IMR-90 (cell line): Measurements from ENCODE around the gene CETN1. TPM values are rescaled to one million over a fixed set of nuclear protein-coding genes. Genes with fewer than 3 reads are reported as not detected.

Source experiments
- ATAC-seq: fragments of 200-7000 bp; cut with Tn5 transposase; 2 replicates; pipeline ENCODE4 v1.9.1; 2020; ENCODE audit warnings: low read depth, mild to moderate bottlenecking, moderate library complexity
- BruUV-seq: library from RNA; stranded (reverse); fragments of 400-500 nt; replicated peaks from 2 replicates; lab custom pipeline; 2021; lab: Mats Ljungman, UMichigan
- CTCF ChIA-PET: fragments of 300-600 bp; formaldehyde crosslinking; extraction: SDS; loops from one replicate; lab custom pipeline; 2021; ENCODE audit warnings: antibody characterized with exemption; lab: Yijun Ruan, JAX
- POLR2A ChIA-PET: fragments of 300-600 bp; sonication (Branson Sonifier 250); formaldehyde crosslinking; loops from one replicate; lab custom pipeline; 2022; ENCODE audit warnings: antibody characterized with exemption; ENCODE audit not compliant: unreplicated experiment; lab: Charles Lee
- DNase-seq: peaks from one replicate; pipeline ENCODE4 v3.0.0; 2013
- H2AFZ ChIP-seq: replicated peaks from 2 replicates; pipeline ENCODE3; 2013; ENCODE audit warnings: low read length, mild to moderate bottlenecking; ENCODE audit not compliant: poor library complexity
- H2AK5ac ChIP-seq: 2 replicates; pipeline ENCODE4 v1.6.1; 2013; ENCODE audit warnings: low read depth, low read length, inconsistent platforms
- H2AK9ac ChIP-seq: replicated peaks from 2 replicates; pipeline ENCODE3; 2013; ENCODE audit warnings: mild to moderate bottlenecking, low read depth, low read length, moderate library complexity; ENCODE audit not compliant: poor library complexity
- H2BK120ac ChIP-seq: 2 replicates; pipeline ENCODE4 v1.6.1; 2013; ENCODE audit warnings: low read depth, low read length, inconsistent platforms
- H2BK15ac ChIP-seq: 3 replicates; pipeline ENCODE4 v1.6.1; 2013; ENCODE audit warnings: low read depth, low read length, inconsistent platforms
- H2BK20ac ChIP-seq: 2 replicates; pipeline ENCODE4 v1.6.1; 2013; ENCODE audit warnings: low read depth, mild to moderate bottlenecking, inconsistent platforms, low read length, moderate library complexity
- H2BK5ac ChIP-seq: 2 replicates; pipeline ENCODE4 v1.6.1; 2013; ENCODE audit warnings: mild to moderate bottlenecking, low read depth, low read length, inconsistent platforms; ENCODE audit not compliant: poor library complexity, severe bottlenecking
- H3K14ac ChIP-seq: replicated peaks from 2 replicates; pipeline ENCODE4 v1.6.1; 2013; ENCODE audit warnings: low read depth, low read length, inconsistent platforms
- H3K18ac ChIP-seq: 2 replicates; pipeline ENCODE4 v1.6.1; 2013; ENCODE audit warnings: low read depth, low read length, control low read depth
- H3K23ac ChIP-seq: 2 replicates; pipeline ENCODE4 v1.6.1; 2013; ENCODE audit warnings: low read depth, low read length, inconsistent platforms
- H3K27ac ChIP-seq: 2 replicates; pipeline ENCODE4 v1.5.1; 2013; ENCODE audit warnings: mild to moderate bottlenecking, control low read depth, low read length; ENCODE audit not compliant: insufficient read depth
- H3K27me3 ChIP-seq: 2 replicates; pipeline ENCODE4 v1.6.1; 2013; ENCODE audit warnings: low read length; ENCODE audit not compliant: control insufficient read depth, insufficient read depth
- H3K36me3 ChIP-seq: 2 replicates; pipeline ENCODE4 v1.6.1; 2013; ENCODE audit warnings: low read length, mixed read lengths; ENCODE audit not compliant: control insufficient read depth, insufficient read depth
- H3K4ac ChIP-seq: 2 replicates; pipeline ENCODE4 v1.6.1; 2013; ENCODE audit warnings: low read depth, low read length, inconsistent platforms
- H3K4me1 ChIP-seq: 2 replicates; pipeline ENCODE4 v1.6.1; 2013; ENCODE audit warnings: low read length, mixed read lengths; ENCODE audit not compliant: control insufficient read depth, insufficient read depth
- H3K4me2 ChIP-seq: 2 replicates; pipeline ENCODE4 v1.6.1; 2013; ENCODE audit warnings: low read depth, mild to moderate bottlenecking, control low read depth, low read length, moderate library complexity
- H3K4me3 ChIP-seq: 2 replicates; pipeline ENCODE4 v1.5.1; 2013; ENCODE audit warnings: low read depth, mild to moderate bottlenecking, control low read depth, low read length, moderate library complexity; ENCODE audit not compliant: insufficient read depth
- H3K56ac ChIP-seq: 2 replicates; pipeline ENCODE4 v1.6.1; 2013; ENCODE audit warnings: low read length, inconsistent platforms; ENCODE audit not compliant: insufficient read depth; ENCODE audit errors: extremely low read depth
- H3K79me1 ChIP-seq, 2 experiments: 2 replicates each; pipeline ENCODE4 v1.6.1; 2013; ENCODE audit warnings: low read length in 2 of 2, inconsistent platforms in 1 of 2, low read depth in 1 of 2
- H3K9ac ChIP-seq: 2 replicates; pipeline ENCODE4 v1.6.1; 2013; ENCODE audit warnings: low read depth, low read length, control low read depth
- H3K9me1 ChIP-seq: 2 replicates; pipeline ENCODE4 v1.6.1; 2013; ENCODE audit warnings: low read length, inconsistent platforms; ENCODE audit not compliant: insufficient read depth
- H3K9me3 ChIP-seq: 2 replicates; pipeline ENCODE4 v1.6.1; 2013; ENCODE audit warnings: low read length; ENCODE audit not compliant: control insufficient read depth, insufficient read depth
- H4K20me1 ChIP-seq: 2 replicates; pipeline ENCODE4 v1.6.1; 2013; ENCODE audit warnings: low read length, inconsistent platforms; ENCODE audit not compliant: insufficient read depth
- H4K5ac ChIP-seq: 2 replicates; pipeline ENCODE4 v1.6.1; 2013; ENCODE audit warnings: mild to moderate bottlenecking, low read depth, low read length, control low read depth
- H4K8ac ChIP-seq, 2 experiments: 2 replicates each; pipeline ENCODE4 v1.6.1; 2013; ENCODE audit warnings: low read depth in 2 of 2, low read length in 2 of 2, control low read depth in 1 of 2, inconsistent platforms in 1 of 2
- H4K91ac ChIP-seq: 2 replicates; pipeline ENCODE4 v1.6.1; 2013; ENCODE audit warnings: low read depth, low read length, inconsistent platforms; ENCODE audit not compliant: insufficient read depth
- BHLHE40 ChIP-seq: fragments of 150-350 bp; IDR thresholded peaks from 2 replicates; pipeline ENCODE4 v1.6.1; 2016; ENCODE audit warnings: mild to moderate bottlenecking, low read depth, low read length
- CTCF ChIP-seq: conservative IDR thresholded peaks from 2 replicates; pipeline ENCODE4 v1.5.1; 2012; ENCODE audit warnings: mild to moderate bottlenecking, low read depth, low read length, improper control_type of control experiment
- ELK1 ChIP-seq: fragments of 150-350 bp; IDR thresholded peaks from 2 replicates; pipeline ENCODE4 v1.6.1; 2016; ENCODE audit warnings: low read depth, mild to moderate bottlenecking, low read length, moderate library complexity, borderline replicate concordance
- FOS ChIP-seq: fragments of 150-350 bp; IDR thresholded peaks from 2 replicates; pipeline ENCODE4 v1.6.1; 2016; ENCODE audit warnings: low read depth, low read length
- RAD21 ChIP-seq: IDR thresholded peaks from 2 replicates; pipeline ENCODE4 v1.6.1; 2012; ENCODE audit warnings: low read length, improper control_type of control experiment
- SMC3 ChIP-seq: fragments of 150-350 bp; IDR thresholded peaks from 2 replicates; pipeline ENCODE4 v1.6.1; 2016; ENCODE audit warnings: low read depth, mild to moderate bottlenecking, antibody characterized with exemption, low read length, moderate library complexity
- USF2 ChIP-seq: fragments of 150-350 bp; IDR thresholded peaks from 2 replicates; pipeline ENCODE4 v1.6.1; 2017; ENCODE audit warnings: mild to moderate bottlenecking, antibody characterized with exemption, low read length, low read depth
- WGBS, 2 experiments: methylation state at CpG; one replicate each; pipeline versions ENCODE4 v1.1.5 to v1.1.7; 2013; ENCODE audit warnings: missing lambda C conversion rate in 2 of 2; ENCODE audit not compliant: insufficient read length in 1 of 2; ENCODE audit errors: extremely low coverage in 2 of 2; 5-methylcytosine and 5-hydroxymethylcytosine counted together
- dilution Hi-C: fragments of 300-500 bp; cut with HindIII; formaldehyde crosslinking; loops from one replicate; pipeline ENCODE4 v1.14.3; 2018; ENCODE audit warnings: low sequenced_read_pairs; ENCODE audit not compliant: unreplicated experiment
- in situ Hi-C: fragments of 300-500 bp; cut with MboI; formaldehyde crosslinking; loops from 3 replicates; pipeline ENCODE4 v1.14.3; 2019; ENCODE audit warnings: low sequenced_read_pairs, inconsistent platforms, mixed read lengths
- intact Hi-C: fragments of 100-400 bp; cut with micrococcal nuclease; formaldehyde crosslinking; loops from 2 replicates; pipeline ENCODE4 v1.10.0; 2022
- polyA plus RNA-seq, 3 experiments: library from polyadenylated mRNA; depleted of rRNA; stranded (reverse); fragments of >200 nt; gene quantifications; 2 replicates each; pipeline ENCODE4 v1.2.3, GENCODE V29; 2012; ENCODE audit warnings: low replicate concordance in 1 of 3
- total RNA-seq: library from RNA; depleted of rRNA; stranded (reverse); fragments of >200 nt; gene quantifications from 2 replicates; pipeline ENCODE4 v1.2.3, GENCODE V29; 2012

Gene CETN1
- total and polyA plus RNA-seq, 2 of the 4 experiments (the other 2 are of a cell fraction) = not detected

GRCh38 chr18:616380-616995 lies 36.3 kb downstream of the CETN1 start:
- Histone ChIP-seq H2BK15ac (no peak overlapping the region), H2BK120ac (no peak overlapping the region), H3K4me2 (no peak overlapping the region), H2BK20ac (no peak overlapping the region), H2AK9ac (no peak overlapping the region), H3K36me3 (no peaks in the 10 kb centered on the region), H3K9ac (no peak overlapping the region), H3K27me3 (peaks cover 29% of the 10 kb centered on the region), H4K20me1 (no peaks in the 10 kb centered on the region), H4K5ac (no peak overlapping the region), H3K56ac (no peak overlapping the region), H3K4me3 (no peak overlapping the region), H2AFZ (no peak overlapping the region), H3K27ac (no peak overlapping the region), H3K18ac (no peak overlapping the region), H3K14ac (no peak overlapping the region), H4K91ac (no peak overlapping the region), H3K9me3 (no peaks in the 10 kb centered on the region), H3K4me1 (no peaks in the 10 kb centered on the region), H3K4ac (no peak overlapping the region), H4K8ac (no peak overlapping the region), H2AK5ac (no peak overlapping the region), H2BK5ac (no peak overlapping the region), H3K79me1 (no peaks in the 10 kb centered on the region), H3K9me1 (no peaks in the 10 kb centered on the region), H3K23ac (no peak overlapping the region)
- CTCF ChIA-PET = interaction anchor here (0.6 to 1.5 kb wide), 3 partner anchors 9 to 327 kb away, joined by 3 to 5 read pairs (median 3); no protein-coding TSS in a partner anchor
- peak; percentile 58 for DNase-seq
- TF ChIP-seq SMC3 = peak; percentile 94
- peak; percentile 91 for TF ChIP-seq RAD21
- TF ChIP-seq FOS = no peak
- TF ChIP-seq ELK1 = no peak
- no peak for TF ChIP-seq BHLHE40
- peak; percentile 85 for TF ChIP-seq CTCF
- no peak for TF ChIP-seq USF2
- no CpG with 5 or more reads among the region's 4 CpGs for WGBS, 2 experiments
- intact Hi-C loops = loop anchor here (1.0 to 10.0 kb wide), 6 partner anchors 114 to 349 kb away; partner anchors contain the start of genes COLEC12 and THOC1
- ATAC-seq = peak; percentile 64; the same call in 1 of the 2 replicates
- in situ Hi-C loops = no loop called here
- no TSS peak for BruUV-seq
- POLR2A ChIA-PET = no interaction called here
- dilution Hi-C loops = no loop called here
